Neural cell (in vitro differentiated cells): ENCODE results near the gene SCG5. TPM values are rescaled to one million over a fixed set of nuclear protein-coding genes. Genes with fewer than 3 reads are reported as not detected.

Experiments used
- H2AFZ ChIP-seq: fragments of 200-600, 300-800 bp; sonication (generic), shearing (Covaris generic); 2 replicates; pipeline ENCODE4 v1.6.0; 2014; ENCODE audit warnings: low read depth, mild to moderate bottlenecking, antibody characterized with exemption, low read length, moderate library complexity
- H3F3A ChIP-seq: fragments of 200-600 bp; shearing (Covaris generic); 2 replicates; pipeline ENCODE4 v1.6.1; 2016; ENCODE audit warnings: mild to moderate bottlenecking, moderate library complexity, mixed read lengths, antibody characterized with exemption, low read length; ENCODE audit not compliant: insufficient read depth, poor library complexity, severe bottlenecking
- H3K27ac ChIP-seq: fragments of 200-600, 300-800 bp; sonication (generic), shearing (Covaris generic); 2 replicates; pipeline ENCODE4 v1.5.1; 2014; ENCODE audit warnings: mild to moderate bottlenecking, low read length, moderate library complexity
- H3K27me3 ChIP-seq: fragments of 300-800, 200-600 bp; sonication (generic), shearing (Covaris generic); 2 replicates; pipeline ENCODE4 v1.6.0; 2014; ENCODE audit warnings: mild to moderate bottlenecking, low read depth, low read length, moderate library complexity; ENCODE audit not compliant: insufficient read depth
- H3K36me3 ChIP-seq: fragments of 300-800, 200-600 bp; sonication (generic), shearing (Covaris generic); 2 replicates; pipeline ENCODE4 v1.5.1; 2014; ENCODE audit warnings: mild to moderate bottlenecking, antibody characterized with exemption, low read length, moderate library complexity; ENCODE audit not compliant: insufficient read depth
- H3K4me2 ChIP-seq: fragments of 300-800, 200-600 bp; sonication (generic), shearing (Covaris generic); 2 replicates; pipeline ENCODE4 v1.6.0; 2014; ENCODE audit warnings: mild to moderate bottlenecking, low read length
- H3K4me3 ChIP-seq: fragments of 300-800, 200-600 bp; sonication (generic), shearing (Covaris generic); 2 replicates; pipeline ENCODE4 v1.5.1; 2014; ENCODE audit warnings: mild to moderate bottlenecking, low read length, moderate library complexity
- H3K79me2 ChIP-seq: fragments of 200-600 bp; shearing (Covaris generic); replicated peaks from 2 replicates; pipeline ENCODE4 v1.6.0; 2014; ENCODE audit warnings: mild to moderate bottlenecking, low read length, moderate library complexity; ENCODE audit not compliant: insufficient read depth
- H3K9ac ChIP-seq: fragments of 300-800, 200-600 bp; sonication (generic), shearing (Covaris generic); 2 replicates; pipeline ENCODE4 v1.6.1; 2016; ENCODE audit warnings: mild to moderate bottlenecking, low read length, mixed read lengths
- H3K9me2 ChIP-seq: fragments of 200-600 bp; shearing (Covaris generic); 2 replicates; pipeline ENCODE4 v1.6.1; 2016; ENCODE audit warnings: mild to moderate bottlenecking, low read length, mixed read lengths; ENCODE audit not compliant: insufficient read depth
- H3K9me3 ChIP-seq: fragments of 200-600, 300-800 bp; sonication (generic), shearing (Covaris generic); 2 replicates; pipeline ENCODE4 v1.6.1; 2016; ENCODE audit warnings: mild to moderate bottlenecking, mixed run types, low read length, moderate library complexity, mixed read lengths
- H4K20me1 ChIP-seq: fragments of 200-600 bp; shearing (Covaris generic); 2 replicates; pipeline ENCODE4 v1.6.1; 2016; ENCODE audit warnings: mild to moderate bottlenecking, mixed run types; ENCODE audit not compliant: insufficient read depth
- CTCF ChIP-seq: fragments of 450-650 bp; IDR thresholded peaks from 2 replicates; pipeline ENCODE4 v1.5.1; 2014; ENCODE audit warnings: antibody characterized with exemption, mild to moderate bottlenecking, moderate library complexity; ENCODE audit not compliant: poor library complexity, severe bottlenecking
- EP300 ChIP-seq: fragments of 450-650 bp; conservative IDR thresholded peaks from 2 replicates; pipeline ENCODE4 v1.6.1; 2014; ENCODE audit warnings: antibody characterized with exemption, mild to moderate bottlenecking, moderate library complexity; ENCODE audit not compliant: poor library complexity, severe bottlenecking
- EZH2 ChIP-seq: fragments of 200-600, 300-800 bp; shearing (Covaris generic), sonication (generic); IDR thresholded peaks from 2 replicates; pipeline ENCODE4 v1.6.1; 2014; ENCODE audit warnings: antibody characterized with exemption, low read length, borderline replicate concordance, mild to moderate bottlenecking; ENCODE audit not compliant: insufficient read depth, poor library complexity, severe bottlenecking
- MXI1 ChIP-seq: fragments of 450-650 bp; conservative IDR thresholded peaks from 2 replicates; pipeline ENCODE4 v1.6.1; 2014; ENCODE audit warnings: antibody characterized with exemption, mild to moderate bottlenecking; ENCODE audit not compliant: poor library complexity, severe bottlenecking
- POLR2AphosphoS5 ChIP-seq: IDR thresholded peaks from 2 replicates; pipeline ENCODE4 v1.6.1; 2012
- RAD21 ChIP-seq: fragments of 450-650 bp; conservative IDR thresholded peaks from 2 replicates; pipeline ENCODE4 v1.6.1; 2014; ENCODE audit warnings: antibody characterized with exemption, mild to moderate bottlenecking, moderate library complexity
- SMC3 ChIP-seq: fragments of 450-650 bp; conservative IDR thresholded peaks from 2 replicates; pipeline ENCODE4 v1.6.1; 2014; ENCODE audit warnings: antibody characterized with exemption, mild to moderate bottlenecking, moderate library complexity; ENCODE audit not compliant: poor library complexity
- TAF1 ChIP-seq: IDR thresholded peaks from 2 replicates; pipeline ENCODE4 v1.6.1; 2012; ENCODE audit warnings: low read depth
- polyA plus RNA-seq: library from polyadenylated mRNA; depleted of rRNA; stranded (reverse); fragments of >200 nt; gene quantifications from 2 replicates; pipeline ENCODE4 v1.2.3, GENCODE V29; 2014
- TF ChIP-seq, protein P1 (sequence below): IDR thresholded peaks from 2 replicates; pipeline ENCODE4 v1.6.1; 2012; ENCODE audit warnings: borderline replicate concordance

SCG5 gene
- polyA plus RNA-seq, 1 donor from 2014 or later: 116 TPM

GRCh38 chr15:32732574-32733157, 91.2 kb downstream of the SCG5 start:
- Histone ChIP-seq H2AFZ (no peak overlapping the region), H3K9ac (no peak overlapping the region), H3K36me3 (no peaks in the 10 kb centered on the region), H3K27ac (no peak overlapping the region), H3F3A (no peaks in the 10 kb centered on the region), H3K4me3 (no peak overlapping the region), H4K20me1 (no peaks in the 10 kb centered on the region), H3K79me2 (no peaks in the 10 kb centered on the region), H3K9me3 (no peaks in the 10 kb centered on the region), H3K27me3 (no peaks in the 10 kb centered on the region), H3K9me2 (no peaks in the 10 kb centered on the region), H3K4me2 (no peak overlapping the region)
- TF ChIP-seq, protein P1, sequence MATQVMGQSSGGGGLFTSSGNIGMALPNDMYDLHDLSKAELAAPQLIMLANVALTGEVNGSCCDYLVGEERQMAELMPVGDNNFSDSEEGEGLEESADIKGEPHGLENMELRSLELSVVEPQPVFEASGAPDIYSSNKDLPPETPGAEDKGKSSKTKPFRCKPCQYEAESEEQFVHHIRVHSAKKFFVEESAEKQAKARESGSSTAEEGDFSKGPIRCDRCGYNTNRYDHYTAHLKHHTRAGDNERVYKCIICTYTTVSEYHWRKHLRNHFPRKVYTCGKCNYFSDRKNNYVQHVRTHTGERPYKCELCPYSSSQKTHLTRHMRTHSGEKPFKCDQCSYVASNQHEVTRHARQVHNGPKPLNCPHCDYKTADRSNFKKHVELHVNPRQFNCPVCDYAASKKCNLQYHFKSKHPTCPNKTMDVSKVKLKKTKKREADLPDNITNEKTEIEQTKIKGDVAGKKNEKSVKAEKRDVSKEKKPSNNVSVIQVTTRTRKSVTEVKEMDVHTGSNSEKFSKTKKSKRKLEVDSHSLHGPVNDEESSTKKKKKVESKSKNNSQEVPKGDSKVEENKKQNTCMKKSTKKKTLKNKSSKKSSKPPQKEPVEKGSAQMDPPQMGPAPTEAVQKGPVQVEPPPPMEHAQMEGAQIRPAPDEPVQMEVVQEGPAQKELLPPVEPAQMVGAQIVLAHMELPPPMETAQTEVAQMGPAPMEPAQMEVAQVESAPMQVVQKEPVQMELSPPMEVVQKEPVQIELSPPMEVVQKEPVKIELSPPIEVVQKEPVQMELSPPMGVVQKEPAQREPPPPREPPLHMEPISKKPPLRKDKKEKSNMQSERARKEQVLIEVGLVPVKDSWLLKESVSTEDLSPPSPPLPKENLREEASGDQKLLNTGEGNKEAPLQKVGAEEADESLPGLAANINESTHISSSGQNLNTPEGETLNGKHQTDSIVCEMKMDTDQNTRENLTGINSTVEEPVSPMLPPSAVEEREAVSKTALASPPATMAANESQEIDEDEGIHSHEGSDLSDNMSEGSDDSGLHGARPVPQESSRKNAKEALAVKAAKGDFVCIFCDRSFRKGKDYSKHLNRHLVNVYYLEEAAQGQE: no peak

DNA sequence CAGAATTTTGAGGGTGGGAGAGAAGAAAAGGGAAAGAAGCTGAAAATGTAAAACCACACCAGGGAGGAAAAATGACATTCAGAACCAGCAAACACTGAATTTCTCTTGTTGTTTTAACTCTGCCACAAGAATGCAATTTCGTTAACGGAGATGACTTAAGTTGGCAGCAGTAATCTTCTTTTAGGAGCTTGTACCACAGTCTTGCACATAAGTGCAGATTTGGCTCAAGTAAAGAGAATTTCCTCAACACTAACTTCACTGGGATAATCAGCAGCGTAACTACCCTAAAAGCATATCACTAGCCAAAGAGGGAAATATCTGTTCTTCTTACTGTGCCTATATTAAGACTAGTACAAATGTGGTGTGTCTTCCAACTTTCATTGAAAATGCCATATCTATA, 91.8 kb downstream of the SCG5 start:
- Histone ChIP-seq H3K79me2 (no peaks in the 10 kb centered on the region), H2AFZ (no peak overlapping the region), H3K27me3 (no peaks in the 10 kb centered on the region), H3K9me3 (no peaks in the 10 kb centered on the region), H3K4me3 (no peak overlapping the region), H3K36me3 (no peaks in the 10 kb centered on the region), H3K4me2 (no peak overlapping the region), H3K9ac (no peak overlapping the region), H3K27ac (no peak overlapping the region), H3K9me2 (no peaks in the 10 kb centered on the region), H3F3A (no peaks in the 10 kb centered on the region), H4K20me1 (no peaks in the 10 kb centered on the region)
- TF ChIP-seq POLR2AphosphoS5 (no peak), CTCF (no peak), MXI1 (no peak), TAF1 (no peak), EP300 (no peak), SMC3 (no peak), RAD21 (no peak), EZH2 (no peak)
- TF ChIP-seq, protein P1: no peak
